Type B pancreatic cell (in vitro differentiated cells): ENCODE data around the gene KRT16. TPM values are rescaled to one million over a fixed set of nuclear protein-coding genes. Genes with fewer than 3 reads are reported as not detected.
A peak's percentile ranks its signal among the peaks of the same experiment; 100 is the strongest.
"Not testable (repeated sequence)": the region's sequence is repeated elsewhere in the genome, so short reads cannot be mapped to it uniquely, and the experiment has no call there.

Source experiments
- DNase-seq: peaks from one replicate; pipeline ENCODE4 v3.0.0; 2021; ENCODE audit warnings: mixed read lengths; ENCODE audit not compliant: unreplicated experiment; ENCODE audit errors: extremely low spot score
- H3K27ac Mint-ChIP-seq: 2 replicates; pipeline ENCODE4 v1.8.0; 2021; ENCODE audit warnings: mild to moderate bottlenecking, mixed read lengths
- H3K27me3 Mint-ChIP-seq: 2 replicates; pipeline ENCODE4 v1.8.0; 2021; ENCODE audit warnings: mixed read lengths
- H3K36me3 Mint-ChIP-seq: 2 replicates; pipeline ENCODE4 v1.8.0; 2021; ENCODE audit warnings: mixed read lengths
- H3K4me1 Mint-ChIP-seq: one replicate; pipeline ENCODE4 v1.8.0; 2021; ENCODE audit warnings: mixed read lengths; ENCODE audit not compliant: unreplicated experiment
- H3K4me3 Mint-ChIP-seq: 2 replicates; pipeline ENCODE4 v1.8.0; 2021; ENCODE audit warnings: mild to moderate bottlenecking, mixed read lengths
- H3K9me3 Mint-ChIP-seq: 2 replicates; pipeline ENCODE4 v1.8.0; 2021; ENCODE audit warnings: mixed read lengths
- CTCF ChIP-seq: fragments of 200-600 bp; sonication (generic); conservative IDR thresholded peaks from 2 replicates; pipeline ENCODE4 v1.5.0; 2021; ENCODE audit warnings: antibody characterized with exemption, mild to moderate bottlenecking
- total RNA-seq: library from RNA; stranded (reverse); gene quantifications from 2 replicates; pipeline ENCODE4 v1.2.1, GENCODE V29; 2021; ENCODE audit warnings: low replicate concordance

KRT16 gene
- total RNA-seq, 1 donor from 2014 or later: 1.5 TPM

GRCh38 chr17:41578538-41578937 lies 34.0 kb downstream of the KRT16 start:
- no peaks in the 10 kb centered on the region for H3K36me3 Mint-ChIP-seq
- no peak for TF ChIP-seq CTCF
- peak overlapping the region; percentile 50 for H3K27ac Mint-ChIP-seq
- H3K27me3 Mint-ChIP-seq: peaks cover 2% of the 10 kb centered on the region
- peaks cover 5% of the 10 kb centered on the region for H3K9me3 Mint-ChIP-seq
- H3K4me3 Mint-ChIP-seq: peak overlapping the region; percentile 3
- H3K4me1 Mint-ChIP-seq: no peaks in the 10 kb centered on the region
- no peak for DNase-seq

GRCh38 chr17:41576740-41577139 lies 35.8 kb downstream of the KRT16 start:
- not testable (repeated sequence) for DNase-seq, H3K9me3 Mint-ChIP-seq, H3K27ac Mint-ChIP-seq

GRCh38 chr17:41575336-41575735 lies 37.2 kb downstream of the KRT16 start:
- Mint-ChIP-seq H3K9me3 (no peaks in the 10 kb centered on the region), H3K4me1 (no peaks in the 10 kb centered on the region)

More at GRCh38 chr17:41576740-41577139, 35.8 kb downstream of the KRT16 start:
- not testable (repeated sequence) for H3K4me3 Mint-ChIP-seq, H3K36me3 Mint-ChIP-seq, H3K4me1 Mint-ChIP-seq
- H3K27me3 Mint-ChIP-seq: peaks cover 14% of the 10 kb centered on the region

GRCh38 chr17:41571561-41572434 lies 40.8 kb downstream of the KRT16 start, which contains the start of gene KRT9:
Gene KRT9 (minus strand): TSS chr17:41572059. CDS start chr17:41571992, 67 bp downstream.
- Mint-ChIP-seq H3K27me3 (peaks cover 41% of the 10 kb centered on the region), H3K36me3 (peaks cover 4% of the 10 kb centered on the region), H3K4me3 (no peak within 1 kb of the TSS), H3K4me1 (no peaks in the 10 kb centered on the region), H3K9me3 (no peaks in the 10 kb centered on the region), H3K27ac (no peak within 1 kb of the TSS)
- DNase-seq: no peak
- TF ChIP-seq CTCF: no peak

More at GRCh38 chr17:41575336-41575735, 37.2 kb downstream of the KRT16 start:
- no peak for DNase-seq
- Mint-ChIP-seq H3K4me3 (no peak overlapping the region), H3K27me3 (peaks cover 27% of the 10 kb centered on the region), H3K36me3 (peaks cover 4% of the 10 kb centered on the region), H3K27ac (no peak overlapping the region)
- no peak for TF ChIP-seq CTCF

GRCh38 chr17:41567317-41567716 lies 45.2 kb downstream of the KRT16 start:
- Mint-ChIP-seq H3K9me3 (no peaks in the 10 kb centered on the region), H3K36me3 (no peaks in the 10 kb centered on the region), H3K4me1 (peaks cover 8% of the 10 kb centered on the region), H3K27ac (no peak overlapping the region), H3K27me3 (peaks cover 33% of the 10 kb centered on the region), H3K4me3 (no peak overlapping the region)
- DNase-seq: no peak
- TF ChIP-seq CTCF: no peak

GRCh38 chr17:41565338-41565737 lies 47.2 kb downstream of the KRT16 start:
- peaks cover 17% of the 10 kb centered on the region for H3K27me3 Mint-ChIP-seq
- no peak for DNase-seq
- H3K4me3 Mint-ChIP-seq: no peak overlapping the region
- TF ChIP-seq CTCF: no peak
- H3K27ac Mint-ChIP-seq: no peak overlapping the region
- H3K36me3 Mint-ChIP-seq: no peaks in the 10 kb centered on the region
- H3K9me3 Mint-ChIP-seq: no peaks in the 10 kb centered on the region
- peaks cover 12% of the 10 kb centered on the region for H3K4me1 Mint-ChIP-seq
